Measurements from ENCODE around the gene TSGA10IP. TPM values are rescaled to one million over a fixed set of nuclear protein-coding genes. Genes with fewer than 3 reads are reported as not detected.

Gene TSGA10IP
- total and polyA plus RNA-seq, 2 experiments from 2014 or later = not detected

DNA sequence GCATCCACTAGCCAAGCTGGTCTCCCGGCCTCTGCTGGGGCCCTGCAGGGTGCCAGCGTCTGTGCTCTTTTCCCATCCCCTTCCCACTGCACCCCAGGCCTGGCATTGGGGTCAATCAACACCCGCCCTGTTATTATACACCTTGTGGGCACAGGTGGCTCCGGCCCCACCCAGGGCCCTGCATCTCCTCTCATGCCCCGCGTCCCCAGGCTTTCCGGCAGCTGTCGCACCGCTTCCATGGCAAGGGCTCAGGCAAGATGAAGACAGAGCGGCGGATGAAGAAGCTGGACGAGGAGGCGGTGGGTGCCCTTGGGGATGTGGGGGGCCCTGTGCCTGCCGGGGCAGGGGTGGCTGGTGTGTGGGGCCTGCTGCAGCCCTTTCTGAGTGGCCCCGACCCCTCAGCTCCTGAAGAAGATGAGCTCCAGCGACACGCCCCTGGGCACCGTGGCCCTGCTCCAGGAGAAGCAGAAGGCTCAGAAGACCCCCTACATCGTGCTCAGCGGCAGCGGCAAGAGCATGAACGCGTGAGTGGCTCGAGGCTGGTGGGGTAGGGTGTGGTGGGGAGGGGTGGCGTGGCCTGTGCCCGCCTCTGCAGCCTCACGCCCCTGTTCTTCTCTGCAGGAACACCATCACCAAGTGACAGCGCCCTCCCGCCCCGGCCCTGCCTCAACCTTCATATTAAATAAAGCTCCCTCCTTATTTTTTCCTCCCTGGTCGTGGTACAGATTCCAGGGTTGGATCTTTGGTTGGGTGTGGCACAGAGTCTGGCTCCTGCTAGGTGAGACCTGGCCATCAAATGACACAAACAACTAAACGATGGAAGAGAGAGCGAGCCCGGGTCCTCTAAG is 33.3 kb downstream of the TSGA10IP start:
- no peak overlapping the region for H3K4me2 ChIP-seq (ENCODE audit: unreplicated experiment)
- no peaks in the 10 kb centered on the region for H3K27me3 ChIP-seq (replicated peaks; ENCODE audit: insufficient read depth)
- no peak for DNase-seq
- H3F3A ChIP-seq (ENCODE audit: insufficient read depth) = no peaks in the 10 kb centered on the region
- no peak overlapping the region for H3K27ac ChIP-seq
- no peak for TF ChIP-seq EZH2phosphoT487 (IDR thresholded peaks at IDR 0.05; ENCODE audit: insufficient read depth, low read depth)
- TF ChIP-seq EZH2 (IDR thresholded peaks at IDR 0.05; ENCODE audit: insufficient read depth, poor library complexity, severe bottlenecking) = no peak
- H3K4me3 ChIP-seq = no peak overlapping the region
- H3K9me3 ChIP-seq (ENCODE audit: low read depth) = no peaks in the 10 kb centered on the region
- H3K36me3 ChIP-seq (ENCODE audit: low read depth) = no peaks in the 10 kb centered on the region; the same call in 1 of the 2 replicates
- 91 to 94% methylated on average over 26 to 34 of the region's 34 CpGs for WGBS, 2 experiments (ENCODE audit: low coverage in 1 of 2, low lambda C conversion rate in 2 of 2, missing lambda C conversion rate in 2 of 2)
- H3K9ac ChIP-seq = no peak overlapping the region
- no peak overlapping the region for H2AFZ ChIP-seq
- H3K9me2 ChIP-seq (ENCODE audit: insufficient read depth) = no peaks in the 10 kb centered on the region
- H4K20me1 ChIP-seq (ENCODE audit: insufficient read depth) = no peaks in the 10 kb centered on the region
- no peaks in the 10 kb centered on the region for H3K79me2 ChIP-seq (ENCODE audit: insufficient read depth)
- H3K4me1 ChIP-seq (ENCODE audit: insufficient read depth) = no peaks in the 10 kb centered on the region
- in situ Hi-C loops (cut with MboI) = no loop called here

DNA sequence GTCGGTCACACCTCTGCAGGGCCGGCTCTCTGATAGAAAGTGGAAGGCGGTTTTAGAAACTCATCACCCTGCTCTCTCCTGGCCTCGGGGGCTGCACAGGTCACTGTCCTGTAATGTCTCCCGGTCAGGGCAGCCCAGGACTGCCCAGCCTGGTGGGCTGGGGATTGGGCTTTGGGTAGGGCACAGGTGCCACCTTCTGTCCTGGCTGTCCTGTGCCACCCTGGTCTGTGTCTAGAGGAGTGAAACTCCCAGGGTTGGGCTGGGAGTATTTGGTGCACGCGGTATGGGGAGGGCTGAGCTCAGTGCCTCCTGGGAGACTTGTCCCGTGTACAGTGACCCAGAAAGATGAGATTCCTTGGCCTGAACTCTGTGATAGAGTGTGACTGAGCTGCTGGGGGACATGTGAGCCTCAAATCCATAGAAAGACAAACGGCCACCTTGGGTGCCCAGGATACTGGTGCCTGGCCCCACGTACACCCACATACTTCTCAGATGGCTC is 34.0 kb downstream of the TSGA10IP start:
- 90% methylated on average over 10 of the region's 10 CpGs for WGBS, 2 experiments (ENCODE audit: low coverage in 1 of 2, low lambda C conversion rate in 2 of 2, missing lambda C conversion rate in 2 of 2)
- Histone ChIP-seq H2AFZ (no peak overlapping the region), H4K20me1 (ENCODE audit: insufficient read depth) (no peaks in the 10 kb centered on the region), H3K36me3 (ENCODE audit: low read depth) (no peaks in the 10 kb centered on the region; the same call in 1 of the 2 replicates), H3K9me2 (ENCODE audit: insufficient read depth) (no peaks in the 10 kb centered on the region), H3K9ac (no peak overlapping the region), H3K79me2 (ENCODE audit: insufficient read depth) (no peaks in the 10 kb centered on the region), H3K27ac (no peak overlapping the region), H3K4me1 (ENCODE audit: insufficient read depth) (no peaks in the 10 kb centered on the region), H3K9me3 (ENCODE audit: low read depth) (no peaks in the 10 kb centered on the region), H3K4me2 (ENCODE audit: unreplicated experiment) (no peak overlapping the region), H3K27me3 (replicated peaks; ENCODE audit: insufficient read depth) (no peaks in the 10 kb centered on the region), H3F3A (ENCODE audit: insufficient read depth) (no peaks in the 10 kb centered on the region), H3K4me3 (no peak overlapping the region)
- in situ Hi-C loops (cut with MboI) = no loop called here
- no peak for DNase-seq
- no peak for TF ChIP-seq EZH2 (IDR thresholded peaks at IDR 0.05; ENCODE audit: insufficient read depth, poor library complexity, severe bottlenecking)
- TF ChIP-seq EZH2phosphoT487 (IDR thresholded peaks at IDR 0.05; ENCODE audit: insufficient read depth, low read depth) = no peak

DNA sequence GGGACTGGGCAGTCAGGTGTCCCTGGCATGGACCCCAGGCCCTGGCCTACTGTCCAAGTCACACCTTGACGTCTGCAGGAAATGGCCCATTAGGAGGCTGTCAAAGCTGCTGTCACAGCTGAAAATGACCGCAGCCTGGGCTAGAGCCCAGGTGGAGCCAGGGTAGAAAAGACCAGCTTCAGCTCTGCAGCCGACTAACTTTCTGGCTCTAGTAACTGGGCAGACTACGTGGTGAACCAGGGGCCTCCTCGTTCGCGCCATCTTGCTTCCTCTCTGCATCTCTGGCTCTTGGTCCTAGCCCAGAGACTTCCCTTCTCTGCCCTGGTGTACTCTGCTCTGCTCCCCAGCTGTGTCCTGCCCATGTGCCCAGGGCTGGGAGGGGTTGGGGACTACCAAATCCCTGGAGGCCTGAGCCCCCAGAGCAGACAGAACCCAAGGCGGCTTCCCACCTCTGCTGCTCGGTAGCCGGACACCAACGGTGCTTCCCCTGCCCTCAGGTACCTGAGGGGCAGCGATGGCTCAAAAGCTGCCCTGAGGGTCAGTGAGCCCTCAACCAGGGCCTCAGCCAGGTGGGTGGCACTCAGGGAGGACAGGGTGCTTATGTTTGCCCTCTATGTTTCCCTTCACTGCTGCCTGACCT is 35.9 kb downstream of the TSGA10IP start:
- in situ Hi-C loops (cut with MboI) = loop anchor here (10.0 kb wide), 1 partner anchor 96 kb away; the partner anchor contains the start of gene FIBP
- no peaks in the 10 kb centered on the region for H3K27me3 ChIP-seq (replicated peaks; ENCODE audit: insufficient read depth)
- H3K36me3 ChIP-seq (ENCODE audit: low read depth) = no peaks in the 10 kb centered on the region; the same call in 1 of the 2 replicates
- H3K79me2 ChIP-seq (ENCODE audit: insufficient read depth) = no peaks in the 10 kb centered on the region
- TF ChIP-seq EZH2phosphoT487 (IDR thresholded peaks at IDR 0.05; ENCODE audit: insufficient read depth, low read depth) (no peak), EZH2 (IDR thresholded peaks at IDR 0.05; ENCODE audit: insufficient read depth, poor library complexity, severe bottlenecking) (no peak)
- no peaks in the 10 kb centered on the region for H4K20me1 ChIP-seq (ENCODE audit: insufficient read depth)
- H3K4me3 ChIP-seq = no peak overlapping the region
- H3K9me2 ChIP-seq (ENCODE audit: insufficient read depth) = no peaks in the 10 kb centered on the region
- no peak overlapping the region for H2AFZ ChIP-seq
- DNase-seq = no peak
- H3K27ac ChIP-seq = no peak overlapping the region
- no peak overlapping the region for H3K9ac ChIP-seq
- WGBS, 2 experiments (ENCODE audit: low coverage in 1 of 2, low lambda C conversion rate in 2 of 2, missing lambda C conversion rate in 2 of 2) = 69 to 72% methylated on average over 12 of the region's 12 CpGs
- H3K4me2 ChIP-seq (ENCODE audit: unreplicated experiment) = no peak overlapping the region
- no peaks in the 10 kb centered on the region for H3K9me3 ChIP-seq (ENCODE audit: low read depth)
- H3K4me1 ChIP-seq (ENCODE audit: insufficient read depth) = no peaks in the 10 kb centered on the region
- H3F3A ChIP-seq (ENCODE audit: insufficient read depth) = peaks cover 5% of the 10 kb centered on the region; the same call in 1 of the 2 replicates

DNA sequence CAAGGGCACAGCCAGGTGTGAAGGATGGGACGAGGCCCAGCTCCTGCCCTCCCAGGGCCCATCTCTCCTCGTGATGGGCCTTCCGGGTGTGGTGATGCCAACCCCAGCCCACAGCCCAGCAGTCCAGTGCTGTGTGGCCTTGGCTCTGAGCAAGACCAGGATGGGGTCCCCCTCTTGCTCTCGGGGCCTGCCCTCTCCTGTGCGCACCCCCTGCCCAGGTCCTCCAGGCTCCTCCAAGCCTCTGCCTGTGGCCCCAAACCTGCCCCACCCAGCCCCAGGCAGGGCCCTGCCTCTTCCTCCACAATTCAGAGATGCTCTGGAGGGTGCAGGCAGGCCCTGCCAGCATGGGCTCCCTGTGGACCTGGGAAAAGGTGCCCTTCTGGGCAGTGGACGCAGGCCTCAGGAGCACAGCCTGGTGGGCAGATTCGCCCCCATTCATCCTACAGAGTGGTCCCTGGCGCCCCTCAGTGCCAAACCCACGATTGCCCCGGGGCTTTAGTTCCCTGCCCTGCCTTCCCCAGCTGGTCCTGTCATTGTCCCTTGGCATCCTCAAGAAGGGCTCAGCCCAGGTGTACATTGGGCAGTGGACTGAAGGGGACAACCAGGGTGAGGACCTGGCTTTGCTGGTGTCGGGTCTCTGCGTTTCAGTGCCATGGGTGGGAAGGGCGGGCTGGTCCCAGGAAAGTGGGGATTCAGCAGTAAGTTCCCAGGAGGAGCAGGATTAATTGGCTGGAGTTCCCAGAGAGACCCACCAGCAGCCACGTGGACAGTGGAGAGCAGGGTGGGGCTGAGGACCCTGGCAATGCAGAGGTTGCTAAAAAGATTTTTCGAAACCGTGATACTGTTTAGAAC is 36.9 kb downstream of the TSGA10IP start:
- no peak for TF ChIP-seq EZH2 (IDR thresholded peaks at IDR 0.05; ENCODE audit: insufficient read depth, poor library complexity, severe bottlenecking)
- TF ChIP-seq EZH2phosphoT487 (IDR thresholded peaks at IDR 0.05; ENCODE audit: insufficient read depth, low read depth) = no peak
- H4K20me1 ChIP-seq (ENCODE audit: insufficient read depth) = no peaks in the 10 kb centered on the region
- H3K36me3 ChIP-seq (ENCODE audit: low read depth) = no peaks in the 10 kb centered on the region; the same call in 1 of the 2 replicates
- no peak overlapping the region for H3K4me2 ChIP-seq (ENCODE audit: unreplicated experiment)
- in situ Hi-C loops (cut with MboI) = loop anchor here (10.0 kb wide), 1 partner anchor 97 kb away; the partner anchor contains the start of gene FIBP
- no peak for DNase-seq
- peaks cover 5% of the 10 kb centered on the region; the same call in 1 of the 2 replicates for H3F3A ChIP-seq (ENCODE audit: insufficient read depth)
- H3K4me1 ChIP-seq (ENCODE audit: insufficient read depth) = no peaks in the 10 kb centered on the region
- H2AFZ ChIP-seq = no peak overlapping the region
- H3K79me2 ChIP-seq (ENCODE audit: insufficient read depth) = no peaks in the 10 kb centered on the region
- H3K9me3 ChIP-seq (ENCODE audit: low read depth) = no peaks in the 10 kb centered on the region
- H3K4me3 ChIP-seq = no peak overlapping the region
- H3K27me3 ChIP-seq (replicated peaks; ENCODE audit: insufficient read depth) = no peaks in the 10 kb centered on the region
- H3K9ac ChIP-seq = no peak overlapping the region
- 71% methylated on average over 14 to 16 of the region's 16 CpGs for WGBS, 2 experiments (ENCODE audit: low coverage in 1 of 2, low lambda C conversion rate in 2 of 2, missing lambda C conversion rate in 2 of 2)
- no peak overlapping the region for H3K27ac ChIP-seq
- no peaks in the 10 kb centered on the region for H3K9me2 ChIP-seq (ENCODE audit: insufficient read depth)

All from GM23248 (cell line).